BJ (cell line): Measurements from ENCODE around the gene NPAS3. TPM values are rescaled to one million over a fixed set of nuclear protein-coding genes. Genes with fewer than 3 reads are reported as not detected.

Source experiments
- CTCF ChIA-PET: fragments of 350-600 bp; formaldehyde crosslinking; extraction: SDS; loops from one replicate; lab custom pipeline; 2021; ENCODE audit warnings: antibody characterized with exemption, inconsistent platforms; lab: Yijun Ruan, JAX
- POLR2A ChIA-PET: fragments of 300-600 bp; sonication (Branson Sonifier 250); formaldehyde crosslinking; extraction: SDS; loops from one replicate; lab custom pipeline; 2021; ENCODE audit warnings: antibody characterized with exemption; lab: Charles Lee
- DNase-seq: peaks from one replicate; pipeline ENCODE4 v3.0.0-alpha.2; 2011; ENCODE audit warnings: low read depth
- H3K27me3 ChIP-seq: 2 replicates; pipeline ENCODE4 v1.6.0; 2011; ENCODE audit warnings: low read length; ENCODE audit not compliant: control insufficient read depth, insufficient read depth
- H3K36me3 ChIP-seq: 2 replicates; pipeline ENCODE4 v1.5.1; 2011; ENCODE audit warnings: low read length; ENCODE audit not compliant: control insufficient read depth, insufficient read depth
- H3K4me3 ChIP-seq: 2 replicates; pipeline ENCODE4 v1.5.1; 2011; ENCODE audit warnings: low read depth, mild to moderate bottlenecking, control low read depth, low read length
- CTCF ChIP-seq: IDR thresholded peaks from 2 replicates; pipeline ENCODE4 v1.5.1; 2011; ENCODE audit warnings: low read depth, mild to moderate bottlenecking, control low read depth, inconsistent platforms, low read length, moderate library complexity; ENCODE audit not compliant: insufficient read depth
- polyA plus RNA-seq: library from polyadenylated mRNA; depleted of rRNA; stranded (reverse); fragments of >200 nt; gene quantifications from 2 replicates; pipeline ENCODE4 v1.2.3, GENCODE V29; 2011

The NPAS3 gene
- polyA plus RNA-seq, 1 experiment: 0.09 TPM

DNA sequence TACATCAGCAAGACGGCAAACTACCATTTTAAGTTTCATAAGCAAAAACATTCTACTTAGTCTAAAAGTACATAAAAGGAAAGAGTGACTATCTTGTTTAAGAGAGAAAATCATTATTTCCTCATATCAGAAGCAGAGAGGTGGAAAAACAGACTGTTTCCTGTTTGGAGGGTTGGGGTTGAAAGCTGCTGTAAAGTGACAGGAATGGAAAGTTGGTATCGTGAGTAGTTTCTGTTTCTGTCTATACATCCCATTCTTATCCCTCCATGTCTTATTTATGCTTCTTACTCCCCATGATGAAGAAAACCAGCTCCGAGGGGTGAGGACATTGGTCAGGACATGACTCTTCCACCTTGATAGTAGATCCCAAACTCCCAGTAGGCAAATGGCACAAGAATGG, 795.7 kb downstream of the NPAS3 start:
- H3K36me3 ChIP-seq: no peaks in the 10 kb centered on the region
- DNase-seq: no peak
- H3K27me3 ChIP-seq: no peaks in the 10 kb centered on the region
- ChIA-PET POLR2A (no interaction called here), CTCF (interaction anchor here (0.7 to 0.9 kb wide), 2 partner anchors 15 to 36 kb away, joined by 3 to 7 read pairs; no protein-coding TSS in a partner anchor)
- H3K4me3 ChIP-seq: no peak overlapping the region
- no peak for TF ChIP-seq CTCF

GRCh38 chr14:33736299-33736825, 797.7 kb downstream of the NPAS3 start:
- Histone ChIP-seq H3K4me3 (no peak overlapping the region), H3K36me3 (no peaks in the 10 kb centered on the region), H3K27me3 (no peaks in the 10 kb centered on the region)
- CTCF ChIA-PET: interaction anchor here (0.6 to 1.3 kb wide), 3 partner anchors 14 to 171 kb away, joined by 3 to 4 read pairs (median 3); no protein-coding TSS in a partner anchor
- TF ChIP-seq CTCF: no peak
- DNase-seq: no peak
- POLR2A ChIA-PET: interaction anchor here (0.6 kb wide), 1 partner anchor 17 kb away, joined by 5 read pairs; no protein-coding TSS in a partner anchor

DNA sequence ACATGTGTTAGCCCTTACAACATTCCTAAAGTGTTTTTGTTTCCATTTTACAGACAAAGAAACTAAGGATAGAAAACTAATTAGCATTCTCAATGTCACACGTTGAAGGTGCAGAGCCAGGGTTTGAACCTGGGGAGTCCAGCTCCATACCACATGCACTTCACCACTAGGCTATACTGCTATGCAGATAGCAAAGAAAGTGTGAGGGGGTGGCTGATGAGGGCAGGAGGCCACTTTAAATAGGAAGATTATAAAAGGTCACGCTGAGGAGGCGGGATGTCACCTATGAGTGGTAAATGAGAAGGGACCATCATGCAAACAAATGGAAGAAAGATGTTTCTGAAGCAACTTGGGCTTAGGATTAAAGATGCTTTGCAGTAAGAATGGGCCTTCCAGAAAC, 798.3 kb downstream of the NPAS3 start:
- Histone ChIP-seq H3K36me3 (no peaks in the 10 kb centered on the region), H3K4me3 (no peak overlapping the region), H3K27me3 (no peaks in the 10 kb centered on the region)
- ChIA-PET POLR2A (interaction anchor here (0.6 kb wide), 1 partner anchor 17 kb away, joined by 5 read pairs; no protein-coding TSS in a partner anchor), CTCF (interaction anchor here (0.6 to 0.7 kb wide), 2 partner anchors 43 to 56 kb away, joined by 3 to 4 read pairs; no protein-coding TSS in a partner anchor)
- no peak for TF ChIP-seq CTCF
- no peak for DNase-seq

DNA sequence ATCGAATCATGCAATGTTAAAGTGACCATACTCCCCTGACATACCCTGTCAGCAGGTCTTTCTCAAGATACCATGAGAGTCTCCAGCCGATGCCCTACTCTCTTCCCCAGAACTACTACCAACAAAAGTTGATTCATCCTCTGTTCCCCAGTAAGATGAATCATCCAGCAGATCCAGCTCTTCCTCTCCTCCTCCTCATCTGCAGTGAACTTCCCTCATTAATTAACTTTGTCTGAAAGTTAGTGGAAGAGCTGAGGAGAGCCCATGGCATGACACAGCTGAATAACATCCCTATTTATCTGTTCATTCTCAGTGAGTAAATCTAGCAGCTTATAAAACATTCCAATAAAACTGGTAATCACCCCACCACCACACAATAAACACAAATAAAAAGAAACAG, 798.8 kb downstream of the NPAS3 start:
- CTCF ChIA-PET: interaction anchor here (0.6 kb wide), 1 partner anchor 43 kb away, joined by 3 read pairs; no protein-coding TSS in a partner anchor

More for the DNA sequence above, 798.8 kb downstream of the NPAS3 start:
- TF ChIP-seq CTCF: no peak
- POLR2A ChIA-PET: no interaction called here
- H3K27me3 ChIP-seq: no peaks in the 10 kb centered on the region
- DNase-seq: peak; percentile 92
- H3K36me3 ChIP-seq: no peaks in the 10 kb centered on the region
- H3K4me3 ChIP-seq: no peak overlapping the region
